Panc1 (cell line): ENCODE measurements around the gene FHL1. TPM values are rescaled to one million over a fixed set of nuclear protein-coding genes. Genes with fewer than 3 reads are reported as not detected.

Experiments used
- ATAC-seq: fragments of 200-7000 bp; cut with Tn5 transposase; 2 replicates; pipeline ENCODE4 v1.9.1; 2020; ENCODE audit warnings: mild to moderate bottlenecking, moderate library complexity
- BruUV-seq: library from RNA; stranded (reverse); fragments of 400-500 nt; replicated peaks from 2 replicates; lab custom pipeline; 2021; lab: Mats Ljungman, UMichigan
- CTCF ChIA-PET: fragments of 300-600 bp; sonication (Branson Sonifier 250); formaldehyde crosslinking; loops from one replicate; lab custom pipeline; 2022; ENCODE audit warnings: antibody characterized with exemption; lab: Charles Lee
- POLR2A ChIA-PET: fragments of 300-600 bp; sonication (Branson Sonifier 250); formaldehyde crosslinking; loops from one replicate; lab custom pipeline; 2022; ENCODE audit warnings: antibody characterized with exemption; lab: Charles Lee
- DNase-seq: peaks from one replicate; pipeline ENCODE4 v3.0.0-alpha.2; 2010; ENCODE audit warnings: low read depth, low spot score
- H3K27ac ChIP-seq: 2 replicates; pipeline ENCODE4 v1.5.1; 2011; ENCODE audit warnings: mild to moderate bottlenecking, low read length, inconsistent platforms
- H3K27me3 ChIP-seq: fragments of 200-500 bp; sonication (Bioruptor generic); 2 replicates; pipeline ENCODE4 v1.6.0; 2014; ENCODE audit warnings: low read length, inconsistent platforms; ENCODE audit not compliant: control insufficient read depth, insufficient read depth
- H3K36me3 ChIP-seq: fragments of 200-500 bp; sonication (Bioruptor generic); 2 replicates; pipeline ENCODE4 v1.5.1; 2014; ENCODE audit warnings: inconsistent platforms, mild to moderate bottlenecking, low read length, moderate library complexity; ENCODE audit not compliant: control insufficient read depth, insufficient read depth
- H3K4me1 ChIP-seq: 2 replicates; pipeline ENCODE4 v1.5.1; 2011; ENCODE audit warnings: inconsistent platforms, mild to moderate bottlenecking, low read length, moderate library complexity; ENCODE audit not compliant: control insufficient read depth, insufficient read depth
- H3K4me3 ChIP-seq, 2 experiments: 2 replicates each; pipeline ENCODE4 v1.5.1; 2011 to 2012; ENCODE audit warnings: low read depth in 2 of 2, low read length in 2 of 2, mild to moderate bottlenecking in 2 of 2, inconsistent platforms in 1 of 2, moderate library complexity in 1 of 2
- H3K9me3 ChIP-seq: fragments of 200-500 bp; sonication (Bioruptor generic); 2 replicates; pipeline ENCODE4 v1.5.1; 2014; ENCODE audit warnings: low read depth, mild to moderate bottlenecking, inconsistent platforms, low read length, moderate library complexity; ENCODE audit not compliant: control insufficient read depth, insufficient read depth
- CTCF ChIP-seq: fragments of 450-650 bp; IDR thresholded peaks from 2 replicates; pipeline ENCODE4 v1.5.1; 2017; ENCODE audit warnings: mild to moderate bottlenecking
- POLR2AphosphoS5 ChIP-seq: IDR thresholded peaks from 2 replicates; pipeline ENCODE4 v1.6.1; 2012; ENCODE audit warnings: mild to moderate bottlenecking, low read depth, low read length, moderate library complexity
- REST ChIP-seq, 2 experiments: IDR thresholded peaks; 2 replicates each; pipeline ENCODE4 v1.6.1; 2011 to 2012; ENCODE audit warnings: low read depth in 2 of 2, control low read depth in 1 of 2, low read length in 1 of 2, mild to moderate bottlenecking in 1 of 2, moderate library complexity in 1 of 2; ENCODE audit not compliant: insufficient read depth in 1 of 2
- SIN3A ChIP-seq: IDR thresholded peaks from 2 replicates; pipeline ENCODE4 v1.6.1; 2012; ENCODE audit warnings: low read depth, mild to moderate bottlenecking, low read length, moderate library complexity, borderline replicate concordance; ENCODE audit not compliant: insufficient read depth
- TCF7L2 ChIP-seq: IDR thresholded peaks from 2 replicates; pipeline ENCODE4 v1.6.1; 2011; ENCODE audit warnings: mild to moderate bottlenecking, low read depth, low read length, inconsistent platforms
- in situ Hi-C: cut with HindIII; loops from 2 replicates; pipeline ENCODE4 v1.10.0; 2016; ENCODE audit warnings: low sequenced_read_pairs, low pct_unique_long_range_greater_than_20kb
- intact Hi-C: fragments of 100-400 bp; cut with micrococcal nuclease; formaldehyde crosslinking; loops from one replicate; pipeline ENCODE4 v1.10.0; 2022; ENCODE audit not compliant: unreplicated experiment
- total RNA-seq: library from RNA; stranded (reverse); gene quantifications from one replicate; pipeline ENCODE4 v1.2.1, GENCODE V29; 2021; ENCODE audit not compliant: unreplicated experiment

FHL1 gene
- total RNA-seq, 1 experiment from 2014 or later: 67.9 TPM

- no TSS peak for BruUV-seq
- H3K27me3 ChIP-seq: peaks cover 14% of the 10 kb centered on the region
- no peaks in the 10 kb centered on the region for H3K36me3 ChIP-seq
- ChIA-PET CTCF (no interaction called here), POLR2A (no interaction called here)
- DNase-seq (no peak), ATAC-seq (peak; percentile 74)
- TF ChIP-seq SIN3A (no peak), TCF7L2 (no peak), CTCF (no peak), POLR2AphosphoS5 (no peak), REST (IDR thresholded peaks at IDR 0.05; ENCODE audit: insufficient read depth in 1 of 2, low read depth in 2 of 2, low read length in 1 of 2) (no peak)
- peaks cover 4% of the 10 kb centered on the region; the same call in 1 of the 2 replicates for H3K4me1 ChIP-seq
- 0 out of 2 replicates have a peak overlapping the region, but pooled peaks have one; percentile 45 for H3K27ac ChIP-seq
- intact Hi-C loops: no loop called here
- no peaks in the 10 kb centered on the region for H3K9me3 ChIP-seq
- in situ Hi-C loops: no loop called here
- peak overlapping the region; percentile 43 to 53 for H3K4me3 ChIP-seq
These were observed 569 bp upstream of the FHL1 start for GRCh38 chrX:136146614-136147314.

- POLR2A ChIA-PET: no interaction called here
- DNase-seq (no peak), ATAC-seq (no peak)
- BruUV-seq: no TSS peak
- H3K27me3 ChIP-seq: peaks cover 14% of the 10 kb centered on the region
- H3K4me3 ChIP-seq: peak overlapping the region; percentile 43 to 53
- H3K4me1 ChIP-seq: peaks cover 4% of the 10 kb centered on the region; the same call in 1 of the 2 replicates
- intact Hi-C loops (no loop called here), in situ Hi-C loops (no loop called here)
- TF ChIP-seq CTCF: no peak
- no peak for TF ChIP-seq TCF7L2
- no peak for TF ChIP-seq POLR2AphosphoS5
- no peak for TF ChIP-seq SIN3A
- TF ChIP-seq REST (IDR thresholded peaks at IDR 0.05; ENCODE audit: insufficient read depth in 1 of 2, low read depth in 2 of 2, low read length in 1 of 2): no peak
- no peak overlapping the region for H3K27ac ChIP-seq
- no peaks in the 10 kb centered on the region for H3K36me3 ChIP-seq
- H3K9me3 ChIP-seq: no peaks in the 10 kb centered on the region
- CTCF ChIA-PET: no interaction called here
These were observed 643 bp downstream of the FHL1 start for GRCh38 chrX:136147976-136148375.
